WTC11 (cell line): ENCODE results near the gene PROM2.
"Not testable (repeated sequence)": the region's sequence is repeated elsewhere in the genome, so short reads cannot be mapped to it uniquely, and the experiment has no call there.

Experiments used
- ATF1 ChIP-seq: sonication (generic); formaldehyde crosslinking; IDR thresholded peaks from 2 replicates; pipeline ENCODE4 v1.8.1; 2023; ENCODE audit warnings: mild to moderate bottlenecking, moderate library complexity, missing genetic modification reagents
- SP1 ChIP-seq: sonication (generic); formaldehyde crosslinking; conservative IDR thresholded peaks from 2 replicates; pipeline ENCODE4 v1.8.1; 2022; ENCODE audit warnings: missing genetic modification reagents
- ZNF232 ChIP-seq: sonication (generic); formaldehyde crosslinking; IDR thresholded peaks from 2 replicates; pipeline ENCODE4 v1.8.0; 2022; ENCODE audit warnings: mild to moderate bottlenecking, missing genetic modification reagents
- ZNF263 ChIP-seq: sonication (generic); formaldehyde crosslinking; IDR thresholded peaks from 2 replicates; pipeline ENCODE4 v1.8.1; 2022; ENCODE audit warnings: low read depth, mild to moderate bottlenecking, moderate library complexity, missing genetic modification reagents
- TF ChIP-seq, protein P1 (sequence below): fragments of 200-600 bp; IDR thresholded peaks from 2 replicates; pipeline ENCODE4 v1.8.0; 2022; ENCODE audit warnings: antibody characterized with exemption
- TF ChIP-seq, protein P2 (sequence below): sonication (generic); formaldehyde crosslinking; IDR thresholded peaks from 2 replicates; pipeline ENCODE4 v1.8.1; 2022; ENCODE audit warnings: low read depth, mild to moderate bottlenecking, moderate library complexity, missing genetic modification reagents, borderline replicate concordance
- TF ChIP-seq, protein P3 (sequence below): sonication (generic); formaldehyde crosslinking; IDR thresholded peaks from 2 replicates; pipeline ENCODE4 v1.8.1; 2022; ENCODE audit warnings: mild to moderate bottlenecking, moderate library complexity, missing genetic modification reagents
- TF ChIP-seq, protein P4 (sequence below): sonication (generic); formaldehyde crosslinking; conservative IDR thresholded peaks from 2 replicates; pipeline ENCODE4 v1.8.1; 2023; ENCODE audit warnings: mild to moderate bottlenecking, low read depth, missing genetic modification reagents, moderate library complexity
- TF ChIP-seq, protein P5 (sequence below): sonication (generic); formaldehyde crosslinking; IDR thresholded peaks from 2 replicates; pipeline ENCODE4 v1.8.1; 2022; ENCODE audit warnings: mild to moderate bottlenecking, missing genetic modification reagents, moderate library complexity, borderline replicate concordance
- TF ChIP-seq, protein P6 (sequence below): sonication (generic); formaldehyde crosslinking; conservative IDR thresholded peaks from 2 replicates; pipeline ENCODE4 v1.8.1; 2022; ENCODE audit warnings: mild to moderate bottlenecking, missing genetic modification reagents
- TF ChIP-seq, protein P7 (sequence below): sonication (generic); formaldehyde crosslinking; IDR thresholded peaks from 2 replicates; pipeline ENCODE4 v1.8.1; 2023; ENCODE audit warnings: mild to moderate bottlenecking, missing genetic modification reagents, borderline replicate concordance

DNA sequence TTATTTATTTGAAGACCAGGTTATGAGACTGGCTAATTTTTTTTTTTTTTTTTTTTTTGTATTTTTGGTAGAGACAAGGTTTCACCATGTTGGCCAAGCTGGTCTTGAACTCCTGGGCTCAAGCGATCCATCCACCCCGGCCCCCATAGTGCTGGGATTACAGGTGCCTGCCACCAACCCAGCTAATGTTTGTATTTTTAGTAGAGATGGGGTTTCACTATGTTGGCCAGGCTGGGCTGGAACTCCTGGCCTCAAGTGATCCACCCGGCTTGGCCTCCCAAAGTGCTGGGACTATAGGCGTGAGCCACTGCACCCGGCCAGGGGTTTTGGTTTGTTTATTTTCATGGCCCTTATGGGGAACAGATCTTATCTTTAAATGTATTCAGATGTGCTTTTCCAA is 4.5 kb upstream of the PROM2 start:
- TF ChIP-seq, protein P1, sequence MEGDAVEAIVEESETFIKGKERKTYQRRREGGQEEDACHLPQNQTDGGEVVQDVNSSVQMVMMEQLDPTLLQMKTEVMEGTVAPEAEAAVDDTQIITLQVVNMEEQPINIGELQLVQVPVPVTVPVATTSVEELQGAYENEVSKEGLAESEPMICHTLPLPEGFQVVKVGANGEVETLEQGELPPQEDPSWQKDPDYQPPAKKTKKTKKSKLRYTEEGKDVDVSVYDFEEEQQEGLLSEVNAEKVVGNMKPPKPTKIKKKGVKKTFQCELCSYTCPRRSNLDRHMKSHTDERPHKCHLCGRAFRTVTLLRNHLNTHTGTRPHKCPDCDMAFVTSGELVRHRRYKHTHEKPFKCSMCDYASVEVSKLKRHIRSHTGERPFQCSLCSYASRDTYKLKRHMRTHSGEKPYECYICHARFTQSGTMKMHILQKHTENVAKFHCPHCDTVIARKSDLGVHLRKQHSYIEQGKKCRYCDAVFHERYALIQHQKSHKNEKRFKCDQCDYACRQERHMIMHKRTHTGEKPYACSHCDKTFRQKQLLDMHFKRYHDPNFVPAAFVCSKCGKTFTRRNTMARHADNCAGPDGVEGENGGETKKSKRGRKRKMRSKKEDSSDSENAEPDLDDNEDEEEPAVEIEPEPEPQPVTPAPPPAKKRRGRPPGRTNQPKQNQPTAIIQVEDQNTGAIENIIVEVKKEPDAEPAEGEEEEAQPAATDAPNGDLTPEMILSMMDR = not testable (repeated sequence)
- TF ChIP-seq, protein P2, sequence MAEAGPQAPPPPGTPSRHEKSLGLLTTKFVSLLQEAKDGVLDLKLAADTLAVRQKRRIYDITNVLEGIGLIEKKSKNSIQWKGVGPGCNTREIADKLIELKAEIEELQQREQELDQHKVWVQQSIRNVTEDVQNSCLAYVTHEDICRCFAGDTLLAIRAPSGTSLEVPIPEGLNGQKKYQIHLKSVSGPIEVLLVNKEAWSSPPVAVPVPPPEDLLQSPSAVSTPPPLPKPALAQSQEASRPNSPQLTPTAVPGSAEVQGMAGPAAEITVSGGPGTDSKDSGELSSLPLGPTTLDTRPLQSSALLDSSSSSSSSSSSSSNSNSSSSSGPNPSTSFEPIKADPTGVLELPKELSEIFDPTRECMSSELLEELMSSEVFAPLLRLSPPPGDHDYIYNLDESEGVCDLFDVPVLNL (CRISPR knock-in tag) = not testable (repeated sequence)
- TF ChIP-seq, protein P3, sequence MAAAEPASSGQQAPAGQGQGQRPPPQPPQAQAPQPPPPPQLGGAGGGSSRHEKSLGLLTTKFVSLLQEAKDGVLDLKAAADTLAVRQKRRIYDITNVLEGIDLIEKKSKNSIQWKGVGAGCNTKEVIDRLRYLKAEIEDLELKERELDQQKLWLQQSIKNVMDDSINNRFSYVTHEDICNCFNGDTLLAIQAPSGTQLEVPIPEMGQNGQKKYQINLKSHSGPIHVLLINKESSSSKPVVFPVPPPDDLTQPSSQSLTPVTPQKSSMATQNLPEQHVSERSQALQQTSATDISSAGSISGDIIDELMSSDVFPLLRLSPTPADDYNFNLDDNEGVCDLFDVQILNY (CRISPR knock-in tag) = not testable (repeated sequence)
- TF ChIP-seq ZNF263 (CRISPR knock-in tag); ZNF232; SP1; ATF1 (CRISPR knock-in tag): not testable (repeated sequence)
- TF ChIP-seq, protein P4, sequence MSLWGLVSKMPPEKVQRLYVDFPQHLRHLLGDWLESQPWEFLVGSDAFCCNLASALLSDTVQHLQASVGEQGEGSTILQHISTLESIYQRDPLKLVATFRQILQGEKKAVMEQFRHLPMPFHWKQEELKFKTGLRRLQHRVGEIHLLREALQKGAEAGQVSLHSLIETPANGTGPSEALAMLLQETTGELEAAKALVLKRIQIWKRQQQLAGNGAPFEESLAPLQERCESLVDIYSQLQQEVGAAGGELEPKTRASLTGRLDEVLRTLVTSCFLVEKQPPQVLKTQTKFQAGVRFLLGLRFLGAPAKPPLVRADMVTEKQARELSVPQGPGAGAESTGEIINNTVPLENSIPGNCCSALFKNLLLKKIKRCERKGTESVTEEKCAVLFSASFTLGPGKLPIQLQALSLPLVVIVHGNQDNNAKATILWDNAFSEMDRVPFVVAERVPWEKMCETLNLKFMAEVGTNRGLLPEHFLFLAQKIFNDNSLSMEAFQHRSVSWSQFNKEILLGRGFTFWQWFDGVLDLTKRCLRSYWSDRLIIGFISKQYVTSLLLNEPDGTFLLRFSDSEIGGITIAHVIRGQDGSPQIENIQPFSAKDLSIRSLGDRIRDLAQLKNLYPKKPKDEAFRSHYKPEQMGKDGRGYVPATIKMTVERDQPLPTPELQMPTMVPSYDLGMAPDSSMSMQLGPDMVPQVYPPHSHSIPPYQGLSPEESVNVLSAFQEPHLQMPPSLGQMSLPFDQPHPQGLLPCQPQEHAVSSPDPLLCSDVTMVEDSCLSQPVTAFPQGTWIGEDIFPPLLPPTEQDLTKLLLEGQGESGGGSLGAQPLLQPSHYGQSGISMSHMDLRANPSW (CRISPR knock-in tag) = not testable (repeated sequence)
- TF ChIP-seq, protein P5, sequence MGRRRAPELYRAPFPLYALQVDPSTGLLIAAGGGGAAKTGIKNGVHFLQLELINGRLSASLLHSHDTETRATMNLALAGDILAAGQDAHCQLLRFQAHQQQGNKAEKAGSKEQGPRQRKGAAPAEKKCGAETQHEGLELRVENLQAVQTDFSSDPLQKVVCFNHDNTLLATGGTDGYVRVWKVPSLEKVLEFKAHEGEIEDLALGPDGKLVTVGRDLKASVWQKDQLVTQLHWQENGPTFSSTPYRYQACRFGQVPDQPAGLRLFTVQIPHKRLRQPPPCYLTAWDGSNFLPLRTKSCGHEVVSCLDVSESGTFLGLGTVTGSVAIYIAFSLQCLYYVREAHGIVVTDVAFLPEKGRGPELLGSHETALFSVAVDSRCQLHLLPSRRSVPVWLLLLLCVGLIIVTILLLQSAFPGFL (CRISPR knock-in tag) = not testable (repeated sequence)
- TF ChIP-seq, protein P6, sequence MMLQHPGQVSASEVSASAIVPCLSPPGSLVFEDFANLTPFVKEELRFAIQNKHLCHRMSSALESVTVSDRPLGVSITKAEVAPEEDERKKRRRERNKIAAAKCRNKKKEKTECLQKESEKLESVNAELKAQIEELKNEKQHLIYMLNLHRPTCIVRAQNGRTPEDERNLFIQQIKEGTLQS (CRISPR knock-in tag) = not testable (repeated sequence)
- TF ChIP-seq, protein P7, sequence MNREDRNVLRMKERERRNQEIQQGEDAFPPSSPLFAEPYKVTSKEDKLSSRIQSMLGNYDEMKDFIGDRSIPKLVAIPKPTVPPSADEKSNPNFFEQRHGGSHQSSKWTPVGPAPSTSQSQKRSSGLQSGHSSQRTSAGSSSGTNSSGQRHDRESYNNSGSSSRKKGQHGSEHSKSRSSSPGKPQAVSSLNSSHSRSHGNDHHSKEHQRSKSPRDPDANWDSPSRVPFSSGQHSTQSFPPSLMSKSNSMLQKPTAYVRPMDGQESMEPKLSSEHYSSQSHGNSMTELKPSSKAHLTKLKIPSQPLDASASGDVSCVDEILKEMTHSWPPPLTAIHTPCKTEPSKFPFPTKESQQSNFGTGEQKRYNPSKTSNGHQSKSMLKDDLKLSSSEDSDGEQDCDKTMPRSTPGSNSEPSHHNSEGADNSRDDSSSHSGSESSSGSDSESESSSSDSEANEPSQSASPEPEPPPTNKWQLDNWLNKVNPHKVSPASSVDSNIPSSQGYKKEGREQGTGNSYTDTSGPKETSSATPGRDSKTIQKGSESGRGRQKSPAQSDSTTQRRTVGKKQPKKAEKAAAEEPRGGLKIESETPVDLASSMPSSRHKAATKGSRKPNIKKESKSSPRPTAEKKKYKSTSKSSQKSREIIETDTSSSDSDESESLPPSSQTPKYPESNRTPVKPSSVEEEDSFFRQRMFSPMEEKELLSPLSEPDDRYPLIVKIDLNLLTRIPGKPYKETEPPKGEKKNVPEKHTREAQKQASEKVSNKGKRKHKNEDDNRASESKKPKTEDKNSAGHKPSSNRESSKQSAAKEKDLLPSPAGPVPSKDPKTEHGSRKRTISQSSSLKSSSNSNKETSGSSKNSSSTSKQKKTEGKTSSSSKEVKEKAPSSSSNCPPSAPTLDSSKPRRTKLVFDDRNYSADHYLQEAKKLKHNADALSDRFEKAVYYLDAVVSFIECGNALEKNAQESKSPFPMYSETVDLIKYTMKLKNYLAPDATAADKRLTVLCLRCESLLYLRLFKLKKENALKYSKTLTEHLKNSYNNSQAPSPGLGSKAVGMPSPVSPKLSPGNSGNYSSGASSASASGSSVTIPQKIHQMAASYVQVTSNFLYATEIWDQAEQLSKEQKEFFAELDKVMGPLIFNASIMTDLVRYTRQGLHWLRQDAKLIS (CRISPR knock-in tag) = not testable (repeated sequence)
